OCI-LY1 (cell line): ENCODE measurements around the gene ZNF512.
A peak's percentile ranks its signal among the peaks of the same experiment; 100 is the strongest.
"Not testable (repeated sequence)": the region's sequence is repeated elsewhere in the genome, so short reads cannot be mapped to it uniquely, and the experiment has no call there.

Experiments used
- H2AFZ ChIP-seq: fragments of 200-600 bp; sonication (generic), shearing (Covaris generic); 2 replicates; pipeline ENCODE4 v1.6.0; 2014; ENCODE audit warnings: antibody characterized with exemption, mild to moderate bottlenecking, low read length
- H3F3A ChIP-seq: fragments of 200-600 bp; sonication (generic), shearing (Covaris generic); 2 replicates; pipeline ENCODE4 v1.6.0; 2014; ENCODE audit warnings: mild to moderate bottlenecking, antibody characterized with exemption, low read length, moderate library complexity; ENCODE audit not compliant: insufficient read depth
- H3K27ac ChIP-seq: fragments of 200-600 bp; sonication (generic); 2 replicates; pipeline ENCODE4 v1.5.1; 2014; ENCODE audit warnings: low read length, mixed run types, mild to moderate bottlenecking, low read depth; ENCODE audit not compliant: poor library complexity, severe bottlenecking
- H3K27me3 ChIP-seq: fragments of 200-600 bp; sonication (generic); 2 replicates; pipeline ENCODE4 v1.6.0; 2014; ENCODE audit warnings: antibody characterized with exemption, mild to moderate bottlenecking, low read length, moderate library complexity; ENCODE audit not compliant: insufficient read depth
- H3K36me3 ChIP-seq: fragments of 200-600 bp; sonication (generic); 2 replicates; pipeline ENCODE4 v1.6.1; 2014; ENCODE audit warnings: mild to moderate bottlenecking, antibody characterized with exemption, low read length, moderate library complexity, mixed read lengths; ENCODE audit not compliant: insufficient read depth
- H3K4me1 ChIP-seq: fragments of 200-600 bp; sonication (generic); 2 replicates; pipeline ENCODE4 v1.5.1; 2014; ENCODE audit warnings: mild to moderate bottlenecking, low read length, moderate library complexity; ENCODE audit not compliant: insufficient read depth, severe bottlenecking
- H3K4me2 ChIP-seq: fragments of 200-600 bp; sonication (generic), shearing (Covaris generic); 2 replicates; pipeline ENCODE4 v1.6.1; 2014; ENCODE audit warnings: low read length
- H3K4me3 ChIP-seq: fragments of 200-600 bp; sonication (generic); 2 replicates; pipeline ENCODE4 v1.5.1; 2014; ENCODE audit warnings: low read length, low read depth, mild to moderate bottlenecking, mixed read lengths; ENCODE audit not compliant: poor library complexity, severe bottlenecking
- H3K79me2 ChIP-seq: fragments of 200-600 bp; shearing (Covaris generic); 2 replicates; pipeline ENCODE4 v1.6.1; 2016; ENCODE audit warnings: mixed run types, low read length, mixed read lengths; ENCODE audit not compliant: insufficient read depth
- H3K9ac ChIP-seq: fragments of 200-600 bp; sonication (generic), shearing (Covaris generic); 2 replicates; pipeline ENCODE4 v1.6.1; 2014; ENCODE audit warnings: mild to moderate bottlenecking, low read length, mixed read lengths
- H3K9me2 ChIP-seq: fragments of 200-600 bp; sonication (generic), shearing (Covaris generic); 2 replicates; pipeline ENCODE4 v1.6.1; 2014; ENCODE audit warnings: low read depth, mild to moderate bottlenecking, low read length, mixed read lengths
- H3K9me3 ChIP-seq: fragments of 200-600 bp; shearing (Covaris generic); 2 replicates; pipeline ENCODE4 v1.6.1; 2014; ENCODE audit warnings: low read length, mixed read lengths
- H4K20me1 ChIP-seq: fragments of 200-600 bp; sonication (generic), shearing (Covaris generic); 2 replicates; pipeline ENCODE4 v1.6.0; 2016; ENCODE audit warnings: mild to moderate bottlenecking, low read length; ENCODE audit not compliant: insufficient read depth
- CTCF ChIP-seq: fragments of 200-600 bp; sonication (generic), shearing (Covaris generic); IDR thresholded peaks from 2 replicates; pipeline ENCODE4 v1.5.1; 2017; ENCODE audit warnings: mild to moderate bottlenecking, antibody characterized with exemption, low read length, moderate library complexity, mixed read lengths
- EZH2 ChIP-seq: fragments of 200-600 bp; sonication (generic), shearing (Covaris generic); IDR thresholded peaks from 2 replicates; pipeline ENCODE4 v1.8.0; 2017; ENCODE audit warnings: borderline replicate concordance, mixed run types, mild to moderate bottlenecking, antibody characterized with exemption, low read length, moderate library complexity, mixed read lengths

ZNF512 gene

GRCh38 chr2:27622921-27623384 is 40.1 kb downstream of the ZNF512 start:
- Histone ChIP-seq H3K27me3 (no peaks in the 10 kb centered on the region), H4K20me1 (no peaks in the 10 kb centered on the region), H2AFZ (no peak overlapping the region), H3K9ac (no peak overlapping the region), H3K36me3 (peaks cover 58% of the 10 kb centered on the region; the same call in 1 of the 2 replicates), H3K4me1 (peaks cover 14% of the 10 kb centered on the region), H3F3A (no peaks in the 10 kb centered on the region), H3K9me2 (no peaks in the 10 kb centered on the region), H3K9me3 (no peaks in the 10 kb centered on the region), H3K4me3 (no peak overlapping the region), H3K4me2 (no peak overlapping the region), H3K79me2 (no peaks in the 10 kb centered on the region), H3K27ac (no peak overlapping the region)
- TF ChIP-seq EZH2: no peak
- no peak for TF ChIP-seq CTCF

- Histone ChIP-seq H3K36me3 (peaks cover 42% of the 10 kb centered on the region; the same call in 1 of the 2 replicates), H3K9ac (no peak overlapping the region), H3K79me2 (peaks cover 9% of the 10 kb centered on the region), H3K4me2 (no peak overlapping the region), H3K27ac (no peak overlapping the region), H3F3A (no peaks in the 10 kb centered on the region), H2AFZ (no peak overlapping the region), H3K9me3 (no peaks in the 10 kb centered on the region), H3K9me2 (no peaks in the 10 kb centered on the region), H3K4me1 (peaks cover 26% of the 10 kb centered on the region), H3K4me3 (no peak overlapping the region), H3K27me3 (no peaks in the 10 kb centered on the region), H4K20me1 (no peaks in the 10 kb centered on the region)
- TF ChIP-seq EZH2 (no peak), CTCF (no peak)
Measured at GRCh38 chr2:27624943-27625342, 42.1 kb downstream of the ZNF512 start.

GRCh38 chr2:27626323-27626722 is 43.5 kb downstream of the ZNF512 start:
- H3F3A ChIP-seq, H2AFZ ChIP-seq, H3K9me2 ChIP-seq, H3K4me2 ChIP-seq, H3K4me3 ChIP-seq, H3K9ac ChIP-seq, H3K27me3 ChIP-seq, H4K20me1 ChIP-seq, H3K9me3 ChIP-seq, H3K79me2 ChIP-seq: not testable (repeated sequence)
- Histone ChIP-seq H3K4me1 (peaks cover 27% of the 10 kb centered on the region), H3K27ac (peak overlapping the region; percentile 9), H3K36me3 (peaks cover 37% of the 10 kb centered on the region; the same call in 1 of the 2 replicates)

- H3K4me2 ChIP-seq, H3K9me2 ChIP-seq, H3K9me3 ChIP-seq, H3K27me3 ChIP-seq, H2AFZ ChIP-seq, H3K79me2 ChIP-seq, H4K20me1 ChIP-seq, H3K4me3 ChIP-seq, H3F3A ChIP-seq, H3K9ac ChIP-seq: not testable (repeated sequence)
- Histone ChIP-seq H3K27ac (peak overlapping the region; percentile 9), H3K36me3 (peaks cover 37% of the 10 kb centered on the region; the same call in 1 of the 2 replicates), H3K4me1 (peaks cover 27% of the 10 kb centered on the region)
Measured at GRCh38 chr2:27626921-27627320, 44.1 kb downstream of the ZNF512 start.
